ENCODE measurements around the gene CPT1B.

The CPT1B gene

GRCh38 chr22:50584106-50585096, 6.2 kb upstream of the CPT1B start:
- no peak overlapping the region for H3K4me3 ChIP-seq (replicated peaks; ENCODE audit: low read depth, low read length)
- TF ChIP-seq CTCF (IDR thresholded peaks at IDR 0.05; ENCODE audit: low read length, missing control alignments): no peak
- DNase-seq (ENCODE audit: low read depth): no peak

- no peak for TF ChIP-seq CTCF (IDR thresholded peaks at IDR 0.05; ENCODE audit: low read length, missing control alignments)
- peak overlapping the region; percentile 73 for H3K4me3 ChIP-seq (replicated peaks; ENCODE audit: low read depth, low read length)
- DNase-seq (ENCODE audit: low read depth): no peak
Observed at GRCh38 chr22:50583294-50583861, 5.2 kb upstream of the CPT1B start.

- no peak for TF ChIP-seq CTCF (IDR thresholded peaks at IDR 0.05; ENCODE audit: low read length, missing control alignments)
- peak within 1 kb of the TSS; percentile 78 for H3K4me3 ChIP-seq (replicated peaks; ENCODE audit: low read depth, low read length)
- DNase-seq (ENCODE audit: low read depth): peak; percentile 97
Observed at GRCh38 chr22:50582493-50583293, 4.5 kb upstream of the CPT1B start, which contains the start of gene CHKB. Gene CHKB (minus strand): TSS chr22:50582849. CDS start chr22:50582781, 68 bp downstream.

- H3K4me3 ChIP-seq (replicated peaks; ENCODE audit: low read depth, low read length): peak overlapping the region; percentile 78
- no peak for TF ChIP-seq CTCF (IDR thresholded peaks at IDR 0.05; ENCODE audit: low read length, missing control alignments)
- peak; percentile 17 for DNase-seq (ENCODE audit: low read depth)
Observed at GRCh38 chr22:50581950-50582492, 3.8 kb upstream of the CPT1B start.

- peak overlapping the region; percentile 78 for H3K4me3 ChIP-seq (replicated peaks; ENCODE audit: low read depth, low read length)
- no peak for DNase-seq (ENCODE audit: low read depth)
- TF ChIP-seq CTCF (IDR thresholded peaks at IDR 0.05; ENCODE audit: low read length, missing control alignments): no peak
Observed at GRCh38 chr22:50581031-50581949, 3.1 kb upstream of the CPT1B start.

All from fibroblast of pulmonary artery (primary cell).